Thyroid gland (tissue), 4 donors: Measurements from ENCODE around the gene PUM2.

Experiments used
- CTCF ChIP-seq, 6 experiments: fragments of 200-600 bp in 3 of 6; fragments of 450-650 bp in 3 of 6; sonication (generic) in 3 of 6; IDR thresholded peaks; one replicate each; pipeline ENCODE4 v1.5.1; 2016 to 2019; ENCODE audit warnings: antibody characterized with exemption in 6 of 6, mild to moderate bottlenecking in 2 of 6, inconsistent platforms in 1 of 6, moderate library complexity in 1 of 6
- POLR2A ChIP-seq, 2 donors: fragments of 450-650 bp; IDR thresholded peaks; one replicate each; pipeline ENCODE4 v1.6.1; 2017; ENCODE audit warnings: antibody characterized with exemption in 2 of 2, mild to moderate bottlenecking in 2 of 2, moderate library complexity in 1 of 2

GRCh38 chr2:20326163-20326780 is 24.4 kb downstream of the PUM2 start:
- TF ChIP-seq CTCF (IDR thresholded peaks at IDR 0.05) (peak; percentile 50 to 72 (median 62)), POLR2A (IDR thresholded peaks at IDR 0.05) (no peak)
